Upper lobe of right lung (tissue), 1 donor: ENCODE results near the gene ATP2C2. TPM values are rescaled to one million over a fixed set of nuclear protein-coding genes. Genes with fewer than 3 reads are reported as not detected.

Experiments
- ATAC-seq: fragments of 200-7000 bp; cut with Tn5 transposase; one replicate; pipeline ENCODE4 v1.9.1; 2020; ENCODE audit warnings: mild to moderate bottlenecking, moderate library complexity
- DNase-seq: peaks from one replicate; pipeline ENCODE4 v3.0.0-alpha.2; 2020
- H3K27ac ChIP-seq: fragments of 200-600 bp; one replicate; pipeline ENCODE4 v1.8.0; 2022
- H3K27me3 ChIP-seq: fragments of 200-600 bp; one replicate; pipeline ENCODE4 v1.8.0; 2022; ENCODE audit warnings: mild to moderate bottlenecking
- H3K36me3 ChIP-seq: fragments of 200-600 bp; one replicate; pipeline ENCODE4 v1.8.0; 2022
- H3K4me1 ChIP-seq: fragments of 200-600 bp; one replicate; pipeline ENCODE4 v1.8.0; 2022
- H3K4me3 ChIP-seq: fragments of 200-600 bp; one replicate; pipeline ENCODE4 v1.8.0; 2022; ENCODE audit warnings: mild to moderate bottlenecking
- H3K9me3 ChIP-seq: fragments of 200-600 bp; one replicate; pipeline ENCODE4 v1.8.0; 2022
- intact Hi-C: fragments of 100-400 bp; cut with DNase I; formaldehyde crosslinking; loops from one replicate; pipeline ENCODE4 v1.11.0; 2022
- total RNA-seq: library from RNA; stranded (reverse); fragmentation: NEBNext Ultra II Directional; extraction: Animal tissue kit (Norgen Biotek cat#: 25700); gene quantifications from one replicate; pipeline ENCODE4 v1.2.1, GENCODE V29; 2021
- TF ChIP-seq, protein P1 (sequence below): fragments of 200-600 bp; IDR thresholded peaks from one replicate; pipeline ENCODE4 v1.8.0; 2022; ENCODE audit warnings: antibody characterized with exemption
- donor health status: DM: no; HTN: yes; CAD: no; lungs with severe emphysema.

The ATP2C2 gene
- total RNA-seq, 1 donor from 2014 or later = 48.9 TPM

DNA sequence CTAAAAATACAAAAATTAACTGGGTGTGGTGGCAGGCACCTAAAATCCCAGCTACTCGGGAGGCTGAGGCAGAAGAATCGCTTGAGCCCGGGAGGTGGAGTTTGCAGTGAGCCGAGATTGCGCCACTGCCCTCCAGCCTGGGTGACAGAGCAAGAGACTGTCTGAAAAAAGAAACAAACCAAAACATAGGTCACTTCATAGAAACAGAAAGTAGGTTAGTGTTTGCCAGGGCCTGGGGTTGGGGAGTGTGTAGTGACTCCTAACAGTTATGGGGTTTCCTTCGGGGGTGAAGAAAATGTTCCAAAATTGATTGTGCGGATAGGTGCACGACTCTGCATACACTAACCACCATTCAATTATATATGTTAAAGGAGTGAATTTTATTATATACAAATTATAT lies 59.2 kb downstream of the ATP2C2 start:
- Histone ChIP-seq H3K36me3 (no peaks in the 10 kb centered on the region), H3K27me3 (no peaks in the 10 kb centered on the region), H3K4me3 (no peak overlapping the region), H3K27ac (no peak overlapping the region), H3K9me3 (no peaks in the 10 kb centered on the region), H3K4me1 (no peaks in the 10 kb centered on the region)
- intact Hi-C loops = no loop called here
- TF ChIP-seq, protein P1, sequence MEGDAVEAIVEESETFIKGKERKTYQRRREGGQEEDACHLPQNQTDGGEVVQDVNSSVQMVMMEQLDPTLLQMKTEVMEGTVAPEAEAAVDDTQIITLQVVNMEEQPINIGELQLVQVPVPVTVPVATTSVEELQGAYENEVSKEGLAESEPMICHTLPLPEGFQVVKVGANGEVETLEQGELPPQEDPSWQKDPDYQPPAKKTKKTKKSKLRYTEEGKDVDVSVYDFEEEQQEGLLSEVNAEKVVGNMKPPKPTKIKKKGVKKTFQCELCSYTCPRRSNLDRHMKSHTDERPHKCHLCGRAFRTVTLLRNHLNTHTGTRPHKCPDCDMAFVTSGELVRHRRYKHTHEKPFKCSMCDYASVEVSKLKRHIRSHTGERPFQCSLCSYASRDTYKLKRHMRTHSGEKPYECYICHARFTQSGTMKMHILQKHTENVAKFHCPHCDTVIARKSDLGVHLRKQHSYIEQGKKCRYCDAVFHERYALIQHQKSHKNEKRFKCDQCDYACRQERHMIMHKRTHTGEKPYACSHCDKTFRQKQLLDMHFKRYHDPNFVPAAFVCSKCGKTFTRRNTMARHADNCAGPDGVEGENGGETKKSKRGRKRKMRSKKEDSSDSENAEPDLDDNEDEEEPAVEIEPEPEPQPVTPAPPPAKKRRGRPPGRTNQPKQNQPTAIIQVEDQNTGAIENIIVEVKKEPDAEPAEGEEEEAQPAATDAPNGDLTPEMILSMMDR = no peak
- DNase-seq (no peak), ATAC-seq (no peak)

DNA sequence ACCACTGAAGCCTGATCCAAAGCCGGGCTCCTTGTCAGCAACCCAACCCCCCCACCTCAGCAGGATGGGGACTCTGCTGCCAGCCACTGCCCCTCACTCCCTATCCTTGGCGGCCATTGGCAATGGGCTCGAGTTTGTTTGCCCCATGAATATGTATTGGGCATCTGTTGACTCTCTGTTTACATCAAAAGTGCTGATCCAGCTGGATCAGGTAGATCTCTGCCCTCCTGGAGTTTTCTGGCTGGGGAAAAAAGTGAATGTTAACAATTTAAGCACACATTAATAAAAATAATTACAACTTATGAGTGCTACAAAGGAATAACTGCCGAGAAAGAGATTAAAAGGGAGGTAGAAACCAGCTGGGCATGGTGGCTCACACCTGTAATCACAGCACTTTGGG lies 62.5 kb downstream of the ATP2C2 start:
- intact Hi-C loops = no loop called here
- Histone ChIP-seq H3K4me3 (no peak overlapping the region), H3K9me3 (no peaks in the 10 kb centered on the region), H3K27ac (no peak overlapping the region), H3K27me3 (no peaks in the 10 kb centered on the region), H3K4me1 (no peaks in the 10 kb centered on the region), H3K36me3 (no peaks in the 10 kb centered on the region)
- TF ChIP-seq, protein P1 = no peak
- DNase-seq (no peak), ATAC-seq (no peak)

DNA sequence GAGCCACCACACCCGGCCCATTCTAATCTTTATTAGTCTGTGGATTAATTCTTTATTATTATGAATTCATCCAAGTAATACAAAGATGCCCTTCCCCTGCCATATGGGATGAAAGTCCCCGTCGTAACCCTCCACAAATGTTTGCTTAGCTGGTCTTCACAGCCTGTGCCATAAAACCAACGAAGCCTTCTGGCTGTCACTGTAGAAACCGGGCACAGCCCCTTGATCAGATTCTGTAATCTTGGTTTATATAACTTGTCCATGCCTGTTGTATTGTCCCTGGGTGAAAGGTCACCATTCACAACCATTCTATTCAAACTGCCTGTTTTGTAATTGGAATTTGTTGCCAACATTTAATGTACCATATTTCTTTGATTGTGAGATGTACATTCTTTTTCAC lies 66.5 kb downstream of the ATP2C2 start:
- ATAC-seq = no peak
- Histone ChIP-seq H3K4me1 (no peaks in the 10 kb centered on the region), H3K36me3 (no peaks in the 10 kb centered on the region), H3K27me3 (no peaks in the 10 kb centered on the region), H3K27ac (no peak overlapping the region), H3K9me3 (no peaks in the 10 kb centered on the region), H3K4me3 (no peak overlapping the region)
- intact Hi-C loops = no loop called here
- no peak for DNase-seq
- TF ChIP-seq, protein P1 = no peak

DNA sequence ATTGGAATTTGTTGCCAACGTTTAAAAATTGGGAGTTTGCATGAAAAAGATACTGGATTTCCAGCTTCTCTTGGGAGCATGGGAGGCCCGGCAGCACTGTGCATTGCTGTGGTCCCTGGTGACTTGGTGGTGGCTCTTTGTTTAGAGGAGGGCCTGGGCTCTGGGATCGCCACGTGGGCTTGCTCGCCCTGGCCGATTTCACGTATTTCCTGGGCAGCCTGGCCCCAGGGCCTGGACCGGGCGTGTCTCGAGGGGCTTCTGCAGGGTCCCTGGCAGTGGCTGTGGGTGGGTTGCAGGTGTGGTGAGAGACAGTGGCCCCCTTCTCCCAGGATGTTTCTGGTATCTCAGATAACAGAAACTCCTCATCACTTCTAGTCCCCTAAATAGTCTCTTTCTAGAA lies 67.9 kb downstream of the ATP2C2 start:
- H3K4me3 ChIP-seq = no peak overlapping the region
- DNase-seq = no peak

DNA sequence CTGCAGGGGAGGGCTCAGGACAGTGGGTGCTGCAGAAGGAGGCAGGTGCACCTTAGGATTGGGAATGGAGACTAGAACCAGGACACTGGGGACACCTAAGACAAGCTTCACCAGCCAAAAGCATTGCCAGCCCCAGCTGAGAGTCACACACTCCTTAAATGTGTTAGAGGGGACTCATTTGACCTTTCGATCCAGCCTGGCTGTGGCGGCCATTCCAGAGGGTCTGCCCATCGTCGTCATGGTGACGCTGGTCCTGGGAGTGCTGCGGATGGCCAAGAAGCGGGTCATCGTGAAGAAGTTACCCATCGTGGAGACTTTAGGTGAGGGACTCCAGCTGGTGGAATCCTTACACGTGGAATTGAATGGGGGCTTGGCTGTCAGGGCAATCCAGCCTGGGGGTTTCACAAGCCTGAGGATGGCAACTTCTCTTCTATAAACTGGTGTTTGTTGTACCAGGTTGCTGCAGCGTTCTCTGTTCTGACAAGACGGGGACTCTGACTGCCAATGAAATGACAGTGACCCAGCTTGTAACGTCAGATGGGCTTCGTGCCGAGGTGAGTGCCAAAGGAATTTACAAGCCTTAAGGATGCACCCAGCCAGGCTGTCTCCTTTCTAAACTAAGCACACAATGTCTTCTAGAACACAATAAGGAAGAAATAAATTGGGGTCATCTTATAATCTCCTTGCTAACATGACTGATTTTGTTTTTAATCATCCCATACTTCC lies 70.8 kb downstream of the ATP2C2 start:
- H3K4me3 ChIP-seq = no peak overlapping the region
- DNase-seq = no peak
- no peaks in the 10 kb centered on the region for H3K36me3 ChIP-seq
- intact Hi-C loops = no loop called here
- no peaks in the 10 kb centered on the region for H3K27me3 ChIP-seq
- ATAC-seq = no peak
- H3K9me3 ChIP-seq = no peaks in the 10 kb centered on the region
- no peaks in the 10 kb centered on the region for H3K4me1 ChIP-seq
- TF ChIP-seq, protein P1 = no peak
- H3K27ac ChIP-seq = no peak overlapping the region

More for the DNA sequence above, 67.9 kb downstream of the ATP2C2 start:
- H3K36me3 ChIP-seq = no peaks in the 10 kb centered on the region
- intact Hi-C loops = no loop called here
- H3K27me3 ChIP-seq = no peaks in the 10 kb centered on the region
- TF ChIP-seq, protein P1 = no peak
- no peak for ATAC-seq
- no peaks in the 10 kb centered on the region for H3K9me3 ChIP-seq
- H3K4me1 ChIP-seq = no peaks in the 10 kb centered on the region
- H3K27ac ChIP-seq = no peak overlapping the region
